Measurements from ENCODE around the gene GYS1. TPM values are rescaled to one million over a fixed set of nuclear protein-coding genes. Genes with fewer than 3 reads are reported as not detected.

The GYS1 gene
- polyA plus RNA-seq, 1 donor from 2014 or later: 12.9 TPM

- Histone ChIP-seq H3K4me2 (ENCODE audit: low read length) (no peak overlapping the region), H3K4me3 (ENCODE audit: low read length) (no peak overlapping the region), H3F3A (ENCODE audit: insufficient read depth, low read length, poor library complexity, severe bottlenecking) (no peaks in the 10 kb centered on the region), H4K20me1 (ENCODE audit: insufficient read depth) (no peaks in the 10 kb centered on the region), H3K27me3 (ENCODE audit: insufficient read depth, low read depth, low read length) (no peaks in the 10 kb centered on the region), H3K9me2 (ENCODE audit: insufficient read depth, low read length) (no peaks in the 10 kb centered on the region), H3K36me3 (ENCODE audit: insufficient read depth, low read length) (no peaks in the 10 kb centered on the region), H2AFZ (ENCODE audit: low read depth, low read length) (no peak overlapping the region), H3K9ac (ENCODE audit: low read length) (no peak overlapping the region), H3K9me3 (ENCODE audit: low read length) (no peaks in the 10 kb centered on the region), H3K27ac (ENCODE audit: low read length) (no peak overlapping the region), H3K79me2 (replicated peaks; ENCODE audit: insufficient read depth, low read length) (peaks cover 9% of the 10 kb centered on the region)
- TF ChIP-seq EP300 (conservative IDR thresholded peaks at IDR 0.05; ENCODE audit: poor library complexity, severe bottlenecking) (no peak), TAF1 (IDR thresholded peaks at IDR 0.05; ENCODE audit: low read depth) (no peak), EZH2 (IDR thresholded peaks at IDR 0.05; ENCODE audit: borderline replicate concordance, insufficient read depth, low read length, poor library complexity, severe bottlenecking) (no peak), CTCF (IDR thresholded peaks at IDR 0.05; ENCODE audit: poor library complexity, severe bottlenecking) (no peak), POLR2AphosphoS5 (IDR thresholded peaks at IDR 0.05) (no peak), SMC3 (conservative IDR thresholded peaks at IDR 0.05; ENCODE audit: poor library complexity) (no peak), MXI1 (conservative IDR thresholded peaks at IDR 0.05; ENCODE audit: poor library complexity, severe bottlenecking) (no peak), REST (IDR thresholded peaks at IDR 0.05; ENCODE audit: borderline replicate concordance) (no peak), RAD21 (conservative IDR thresholded peaks at IDR 0.05) (no peak)
Observed at GRCh38 chr19:48959341-48960239, 33.5 kb downstream of the GYS1 start.

DNA sequence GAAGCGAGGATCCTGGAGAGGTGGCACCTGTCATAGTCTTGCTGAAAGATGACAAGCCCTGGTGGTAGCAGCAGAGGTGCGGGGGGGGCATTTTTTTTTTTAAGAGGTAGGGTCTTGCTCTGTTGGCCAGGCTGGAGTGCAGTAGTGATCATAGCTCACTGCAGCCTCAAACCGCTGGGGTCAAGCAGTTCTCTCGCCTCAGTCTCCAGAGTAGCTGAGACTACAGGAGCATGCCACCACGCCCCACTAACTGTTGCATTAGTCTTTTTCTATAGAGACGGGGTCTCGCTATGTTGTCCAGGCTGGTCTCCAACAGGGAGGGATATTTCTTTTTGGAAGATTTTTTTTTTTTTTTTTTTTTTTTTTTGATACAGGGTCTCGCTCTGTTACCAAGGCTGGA is 35.1 kb downstream of the GYS1 start:
- no peaks in the 10 kb centered on the region for H3K27me3 ChIP-seq (ENCODE audit: insufficient read depth, low read depth, low read length)
- no peak overlapping the region for H3K4me3 ChIP-seq (ENCODE audit: low read length)
- H3K9ac ChIP-seq (ENCODE audit: low read length): no peak overlapping the region
- TF ChIP-seq REST (IDR thresholded peaks at IDR 0.05; ENCODE audit: borderline replicate concordance) (no peak), EP300 (conservative IDR thresholded peaks at IDR 0.05; ENCODE audit: poor library complexity, severe bottlenecking) (no peak), RAD21 (conservative IDR thresholded peaks at IDR 0.05) (no peak), TAF1 (IDR thresholded peaks at IDR 0.05; ENCODE audit: low read depth) (no peak), SMC3 (conservative IDR thresholded peaks at IDR 0.05; ENCODE audit: poor library complexity) (no peak), MXI1 (conservative IDR thresholded peaks at IDR 0.05; ENCODE audit: poor library complexity, severe bottlenecking) (no peak), CTCF (IDR thresholded peaks at IDR 0.05; ENCODE audit: poor library complexity, severe bottlenecking) (no peak), POLR2AphosphoS5 (IDR thresholded peaks at IDR 0.05) (no peak), EZH2 (IDR thresholded peaks at IDR 0.05; ENCODE audit: borderline replicate concordance, insufficient read depth, low read length, poor library complexity, severe bottlenecking) (no peak)
- no peak overlapping the region for H3K4me2 ChIP-seq (ENCODE audit: low read length)
- peaks cover 9% of the 10 kb centered on the region for H3K79me2 ChIP-seq (replicated peaks; ENCODE audit: insufficient read depth, low read length)
- no peaks in the 10 kb centered on the region for H3F3A ChIP-seq (ENCODE audit: insufficient read depth, low read length, poor library complexity, severe bottlenecking)
- H3K9me2 ChIP-seq (ENCODE audit: insufficient read depth, low read length): no peaks in the 10 kb centered on the region
- no peak overlapping the region for H2AFZ ChIP-seq (ENCODE audit: low read depth, low read length)
- no peak overlapping the region for H3K27ac ChIP-seq (ENCODE audit: low read length)
- no peaks in the 10 kb centered on the region for H4K20me1 ChIP-seq (ENCODE audit: insufficient read depth)
- H3K36me3 ChIP-seq (ENCODE audit: insufficient read depth, low read length): no peaks in the 10 kb centered on the region
- no peaks in the 10 kb centered on the region for H3K9me3 ChIP-seq (ENCODE audit: low read length)
